IMR-90 (cell line): ENCODE results near the gene BLOC1S5.

Experiments used
- BHLHE40 ChIP-seq: fragments of 150-350 bp; IDR thresholded peaks from 2 replicates; pipeline ENCODE4 v1.6.1; 2016; ENCODE audit warnings: mild to moderate bottlenecking, low read depth, low read length
- CTCF ChIP-seq: conservative IDR thresholded peaks from 2 replicates; pipeline ENCODE4 v1.5.1; 2012; ENCODE audit warnings: mild to moderate bottlenecking, low read depth, low read length, improper control_type of control experiment
- ELK1 ChIP-seq: fragments of 150-350 bp; IDR thresholded peaks from 2 replicates; pipeline ENCODE4 v1.6.1; 2016; ENCODE audit warnings: low read depth, mild to moderate bottlenecking, low read length, moderate library complexity, borderline replicate concordance
- FOS ChIP-seq: fragments of 150-350 bp; IDR thresholded peaks from 2 replicates; pipeline ENCODE4 v1.6.1; 2016; ENCODE audit warnings: low read depth, low read length
- MAFK ChIP-seq: IDR thresholded peaks from 2 replicates; pipeline ENCODE4 v1.6.1; 2012; ENCODE audit warnings: low read depth, low read length, improper control_type of control experiment
- MAZ ChIP-seq: IDR thresholded peaks from 2 replicates; pipeline ENCODE4 v1.6.1; 2012; ENCODE audit warnings: low read depth, mild to moderate bottlenecking, low read length, improper control_type of control experiment, moderate library complexity, borderline replicate concordance
- MXI1 ChIP-seq: IDR thresholded peaks from 2 replicates; pipeline ENCODE4 v1.6.1; 2012; ENCODE audit warnings: low read depth, mild to moderate bottlenecking, low read length, moderate library complexity, borderline replicate concordance
- POLR2A ChIP-seq: IDR thresholded peaks from 2 replicates; pipeline ENCODE4 v1.6.1; 2012; ENCODE audit warnings: mild to moderate bottlenecking, low read depth, low read length
- RAD21 ChIP-seq: IDR thresholded peaks from 2 replicates; pipeline ENCODE4 v1.6.1; 2012; ENCODE audit warnings: low read length, improper control_type of control experiment
- USF2 ChIP-seq: fragments of 150-350 bp; IDR thresholded peaks from 2 replicates; pipeline ENCODE4 v1.6.1; 2017; ENCODE audit warnings: mild to moderate bottlenecking, antibody characterized with exemption, low read length, low read depth

GRCh38 chr6:8047541-8048292 lies 16.5 kb downstream of the BLOC1S5 start:
- TF ChIP-seq CTCF (no peak), POLR2A (no peak), BHLHE40 (no peak), USF2 (no peak), MAZ (no peak), MXI1 (no peak), FOS (peak; percentile 6; the same call in 1 of the 2 replicates), RAD21 (no peak), MAFK (no peak), ELK1 (no peak)
